GM23338 (cell line): ENCODE data around the gene SRGAP2. TPM values are rescaled to one million over a fixed set of nuclear protein-coding genes. Genes with fewer than 3 reads are reported as not detected.
A peak's percentile ranks its signal among the peaks of the same experiment; 100 is the strongest.
"Not testable (repeated sequence)": the region's sequence is repeated elsewhere in the genome, so short reads cannot be mapped to it uniquely, and the experiment has no call there.

Experiments
- ATAC-seq: fragments of 200-7000 bp; cut with Tn5 transposase; 3 replicates; pipeline ENCODE4 v1.9.1; 2020
- DNase-seq: peaks from one replicate; pipeline ENCODE4 v3.0.0-alpha.2; 2015; ENCODE audit warnings: low spot score
- H2AFZ ChIP-seq: fragments of 200-600 bp; sonication (generic); 2 replicates; pipeline ENCODE4 v1.8.0; 2016; ENCODE audit warnings: antibody characterized with exemption, mild to moderate bottlenecking, moderate library complexity
- H3F3A ChIP-seq: fragments of 200-600 bp; sonication (generic); replicated peaks from 2 replicates; pipeline ENCODE4 v1.8.0; 2017; ENCODE audit warnings: antibody characterized with exemption, mixed run types, low read depth
- H3K27ac ChIP-seq: fragments of 200-600 bp; sonication (generic); 2 replicates; pipeline ENCODE4 v1.6.1; 2016; ENCODE audit warnings: low read depth
- H3K27me3 ChIP-seq: fragments of 200-600 bp; sonication (generic); 2 replicates; pipeline ENCODE4 v1.8.0; 2016; ENCODE audit warnings: mild to moderate bottlenecking, mixed run types, moderate library complexity; ENCODE audit not compliant: insufficient read depth
- H3K36me3 ChIP-seq: fragments of 200-600 bp; sonication (generic); 2 replicates; pipeline ENCODE4 v1.8.0; 2016; ENCODE audit warnings: mild to moderate bottlenecking; ENCODE audit not compliant: insufficient read depth
- H3K4me1 ChIP-seq: fragments of 200-600 bp; sonication (generic); 2 replicates; pipeline ENCODE4 v1.8.0; 2016; ENCODE audit warnings: mild to moderate bottlenecking, moderate library complexity; ENCODE audit not compliant: insufficient read depth
- H3K4me2 ChIP-seq: fragments of 200-600 bp; sonication (generic); 2 replicates; pipeline ENCODE4 v1.7.1; 2017; ENCODE audit warnings: mixed run types
- H3K4me3 ChIP-seq: fragments of 200-600 bp; sonication (generic); 2 replicates; pipeline ENCODE4 v1.6.1; 2016; ENCODE audit warnings: mixed run types
- H3K79me2 ChIP-seq: fragments of 200-600 bp; sonication (generic); replicated peaks from 2 replicates; pipeline ENCODE4 v1.8.0; 2017; ENCODE audit warnings: mild to moderate bottlenecking; ENCODE audit not compliant: insufficient read depth
- H3K9me2 ChIP-seq: fragments of 200-600 bp; sonication (generic); 2 replicates; pipeline ENCODE4 v1.8.0; 2017; ENCODE audit not compliant: insufficient read depth
- H4K20me1 ChIP-seq: fragments of 200-600 bp; sonication (generic); replicated peaks from 2 replicates; pipeline ENCODE4 v1.8.0; 2017; ENCODE audit warnings: mild to moderate bottlenecking; ENCODE audit not compliant: insufficient read depth
- H3K27ac Mint-ChIP-seq: 2 replicates; pipeline ENCODE4 v1.8.0; 2020; ENCODE audit warnings: inconsistent platforms, mild to moderate bottlenecking, moderate library complexity, mixed read lengths
- H3K27me3 Mint-ChIP-seq: 3 replicates; pipeline ENCODE4 v1.8.0; 2022; ENCODE audit warnings: low read depth, mild to moderate bottlenecking, moderate library complexity, mixed read lengths, inconsistent platforms; ENCODE audit not compliant: insufficient read depth, poor library complexity
- H3K36me3 Mint-ChIP-seq: 3 replicates; pipeline ENCODE4 v1.8.0; 2021; ENCODE audit warnings: low read depth, mild to moderate bottlenecking, inconsistent platforms, moderate library complexity, mixed read lengths
- H3K4me1 Mint-ChIP-seq: 3 replicates; pipeline ENCODE4 v1.8.0; 2020; ENCODE audit warnings: mild to moderate bottlenecking, inconsistent platforms, mixed read lengths
- H3K4me3 Mint-ChIP-seq: 3 replicates; pipeline ENCODE4 v1.8.0; 2021; ENCODE audit warnings: moderate library complexity, mild to moderate bottlenecking, inconsistent platforms, mixed read lengths
- H3K9me3 Mint-ChIP-seq: 3 replicates; pipeline ENCODE4 v1.8.0; 2020; ENCODE audit warnings: moderate library complexity, mild to moderate bottlenecking, inconsistent platforms, mixed read lengths
- CTCF ChIP-seq, 2 experiments: fragments of 200-600 bp in 1 of 2; sonication (generic) in 1 of 2; conservative IDR thresholded peaks; 2 replicates each; pipeline versions ENCODE4 v1.5.1 to v1.6.1; 2016 to 2017; ENCODE audit warnings: antibody characterized with exemption in 2 of 2, low read depth in 2 of 2, mild to moderate bottlenecking in 2 of 2, moderate library complexity in 1 of 2
- polyA plus RNA-seq: library from polyadenylated mRNA; unstranded; fragments of >200 nt; fragmentation: Nextera tagmentation; extraction: Ambion mirVana; gene quantifications from 2 replicates; pipeline ENCODE4 v1.2.1, GENCODE V29; 2016
- total RNA-seq: library from RNA; depleted of rRNA; stranded (reverse); fragments of >200 nt; shearing (Covaris generic); gene quantifications from 2 replicates; pipeline ENCODE4 v1.2.3, GENCODE V29; 2014

SRGAP2 gene
- total and polyA plus RNA-seq, 2 experiments from 2014 or later, result 41.4 to 77.8 TPM

GRCh38 chr1:206174182-206174868, 29.0 kb upstream of the SRGAP2 start:
- H3K4me3 ChIP-seq, H3K9me3 Mint-ChIP-seq, H3K4me3 Mint-ChIP-seq, H3K4me1 Mint-ChIP-seq, H3K27me3 Mint-ChIP-seq, H3K4me1 ChIP-seq, H3K27me3 ChIP-seq, H3F3A ChIP-seq, H3K27ac Mint-ChIP-seq, H3K79me2 ChIP-seq, H2AFZ ChIP-seq, H3K36me3 ChIP-seq, H4K20me1 ChIP-seq, H3K27ac ChIP-seq, H3K4me2 ChIP-seq, H3K36me3 Mint-ChIP-seq, H3K9me2 ChIP-seq: not testable (repeated sequence)
- peak; percentile 6 for DNase-seq
- ATAC-seq, result peak; percentile 68
- peak; percentile 13 to 35; a peak in 1 of 4 replicates for TF ChIP-seq CTCF (conservative IDR thresholded peaks at IDR 0.05; ENCODE audit: low read depth in 2 of 2)

- H3K9me3 Mint-ChIP-seq, H3K4me3 Mint-ChIP-seq, H3K27me3 ChIP-seq, H3K36me3 ChIP-seq, H3K27me3 Mint-ChIP-seq, H3K4me1 ChIP-seq, H3K27ac Mint-ChIP-seq, H3K9me2 ChIP-seq, H3F3A ChIP-seq, H3K27ac ChIP-seq, H4K20me1 ChIP-seq, H3K4me2 ChIP-seq, H3K79me2 ChIP-seq, H3K36me3 Mint-ChIP-seq, H3K4me1 Mint-ChIP-seq, H2AFZ ChIP-seq, H3K4me3 ChIP-seq: not testable (repeated sequence)
- TF ChIP-seq CTCF (conservative IDR thresholded peaks at IDR 0.05; ENCODE audit: low read depth in 2 of 2), result peak; percentile 54 to 60; a peak in 3 of 4 replicates
- ATAC-seq, result peak; percentile 78
- DNase-seq, result peak; percentile 48
These were observed 27.8 kb upstream of the SRGAP2 start for GRCh38 chr1:206175459-206176113.

- H2AFZ ChIP-seq, H3K36me3 Mint-ChIP-seq, H3K4me2 ChIP-seq, H3K4me1 Mint-ChIP-seq, H3K27ac Mint-ChIP-seq, H3K79me2 ChIP-seq, H3K36me3 ChIP-seq, ATAC-seq, H3K27ac ChIP-seq, H4K20me1 ChIP-seq, H3K9me3 Mint-ChIP-seq, H3K27me3 Mint-ChIP-seq, H3K4me3 ChIP-seq, H3K27me3 ChIP-seq, H3K4me1 ChIP-seq, H3F3A ChIP-seq, H3K9me2 ChIP-seq, H3K4me3 Mint-ChIP-seq, DNase-seq: not testable (repeated sequence)
These were observed 27.2 kb upstream of the SRGAP2 start for GRCh38 chr1:206176114-206176502.

GRCh38 chr1:206178061-206178989, 25.0 kb upstream of the SRGAP2 start:
- not testable (repeated sequence) for H3K36me3 Mint-ChIP-seq, H3K4me3 Mint-ChIP-seq, H3K9me2 ChIP-seq, H3K27me3 ChIP-seq, H3K4me2 ChIP-seq, H3K4me1 Mint-ChIP-seq, H3K9me3 Mint-ChIP-seq, H3K36me3 ChIP-seq, H3K4me1 ChIP-seq, H3K27me3 Mint-ChIP-seq, DNase-seq, ATAC-seq, H3K27ac ChIP-seq, H3K4me3 ChIP-seq, H4K20me1 ChIP-seq, H3F3A ChIP-seq, H3K79me2 ChIP-seq, H2AFZ ChIP-seq
- H3K27ac Mint-ChIP-seq, result peak overlapping the region; percentile 26; the same call in 1 of the 2 replicates

GRCh38 chr1:206179666-206180065, 23.7 kb upstream of the SRGAP2 start:
- DNase-seq, H3K4me3 Mint-ChIP-seq, H3K36me3 ChIP-seq, H3K27ac Mint-ChIP-seq, ATAC-seq, H2AFZ ChIP-seq, H3F3A ChIP-seq, H3K4me3 ChIP-seq, H3K4me1 ChIP-seq, H3K27me3 ChIP-seq, H3K36me3 Mint-ChIP-seq, H3K79me2 ChIP-seq, H4K20me1 ChIP-seq, H3K9me2 ChIP-seq, H3K4me1 Mint-ChIP-seq, H3K27me3 Mint-ChIP-seq, H3K27ac ChIP-seq, H3K9me3 Mint-ChIP-seq, H3K4me2 ChIP-seq: not testable (repeated sequence)
